ENCODE results near the gene FASN.

Gene FASN

DNA sequence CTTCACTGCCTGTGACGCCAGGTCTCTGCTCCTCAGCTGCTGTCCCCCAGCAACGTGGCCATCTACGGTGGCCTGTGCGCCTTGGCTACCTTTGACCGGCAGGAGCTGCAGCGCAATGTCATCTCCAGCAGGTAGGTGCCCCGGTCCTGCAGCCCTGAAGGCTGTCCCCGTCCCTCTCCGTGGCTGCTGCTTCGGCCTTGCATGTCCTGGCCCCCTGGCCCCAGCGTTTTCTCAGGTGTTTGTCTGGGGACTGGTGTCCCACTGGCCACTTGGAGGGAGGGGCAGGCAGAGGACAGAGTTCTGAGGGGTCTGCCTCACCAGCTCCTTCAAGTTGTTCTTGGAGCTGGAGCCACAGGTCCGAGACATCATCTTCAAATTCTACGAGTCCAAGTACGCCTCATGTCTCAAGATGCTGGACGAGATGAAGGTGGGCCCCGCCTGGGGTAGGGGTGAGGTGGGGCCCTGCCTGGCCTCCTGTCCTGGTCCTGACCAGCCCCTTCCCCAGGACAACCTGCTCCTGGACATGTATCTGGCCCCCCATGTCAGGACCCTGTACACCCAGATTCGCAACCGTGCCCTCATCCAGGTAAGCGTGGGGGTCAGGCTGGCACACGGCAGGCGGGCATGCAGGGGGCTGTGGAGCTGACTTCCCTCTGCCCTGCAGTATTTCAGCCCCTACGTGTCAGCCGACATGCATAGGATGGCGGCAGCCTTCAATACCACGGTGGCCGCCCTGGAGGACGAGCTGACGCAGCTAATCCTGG is 41.9 kb downstream of the FASN start:
- DNase-seq (ENCODE audit: low spot score): no peak

DNA sequence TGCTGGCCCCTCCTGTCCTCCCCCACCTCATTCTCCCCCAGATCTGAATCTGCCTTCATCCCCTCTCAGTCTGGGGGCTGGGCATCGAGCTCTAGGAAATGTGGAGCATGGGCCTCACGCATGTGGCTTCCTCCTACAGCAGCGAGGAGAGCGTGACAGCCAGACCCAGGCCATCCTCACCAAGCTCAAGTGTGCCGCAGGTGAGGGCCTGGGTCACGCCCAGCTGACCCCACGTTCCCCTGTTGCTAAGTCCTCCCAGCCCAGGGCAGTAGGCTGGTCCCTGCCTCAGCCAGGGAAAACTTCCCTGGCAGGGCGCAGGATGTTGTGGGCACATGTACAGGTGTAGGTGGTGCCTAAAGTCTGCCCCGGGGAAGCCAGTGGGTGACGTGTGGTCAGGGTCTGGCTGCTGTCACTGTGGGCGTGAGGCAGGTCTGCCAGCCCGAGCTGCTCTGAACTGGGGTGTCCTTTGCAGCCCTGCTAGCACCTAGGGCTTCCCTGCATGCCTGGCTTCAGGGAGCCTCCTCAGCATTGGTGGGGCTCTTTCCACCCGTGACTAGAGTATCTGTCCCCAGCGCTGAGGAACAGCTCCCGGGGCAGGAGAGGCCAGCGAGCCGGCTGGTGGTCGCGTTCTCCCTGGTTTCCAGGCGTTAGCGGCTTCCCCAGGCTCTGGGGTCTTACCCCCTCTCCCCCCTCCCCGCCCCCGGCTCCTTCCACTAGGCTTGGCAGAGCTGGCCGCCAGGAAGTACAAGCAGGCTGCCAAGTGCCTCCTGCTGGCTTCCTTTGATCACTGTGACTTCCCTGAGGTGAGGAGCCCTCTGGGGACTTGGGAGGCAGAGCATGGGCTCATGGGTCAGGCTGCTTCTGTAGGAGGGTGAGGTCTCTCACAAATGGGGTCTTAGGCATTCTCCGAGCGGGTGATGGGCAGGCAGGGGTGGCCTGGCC is 42.7 kb downstream of the FASN start:
- no peak for DNase-seq (ENCODE audit: low spot score)

DNA sequence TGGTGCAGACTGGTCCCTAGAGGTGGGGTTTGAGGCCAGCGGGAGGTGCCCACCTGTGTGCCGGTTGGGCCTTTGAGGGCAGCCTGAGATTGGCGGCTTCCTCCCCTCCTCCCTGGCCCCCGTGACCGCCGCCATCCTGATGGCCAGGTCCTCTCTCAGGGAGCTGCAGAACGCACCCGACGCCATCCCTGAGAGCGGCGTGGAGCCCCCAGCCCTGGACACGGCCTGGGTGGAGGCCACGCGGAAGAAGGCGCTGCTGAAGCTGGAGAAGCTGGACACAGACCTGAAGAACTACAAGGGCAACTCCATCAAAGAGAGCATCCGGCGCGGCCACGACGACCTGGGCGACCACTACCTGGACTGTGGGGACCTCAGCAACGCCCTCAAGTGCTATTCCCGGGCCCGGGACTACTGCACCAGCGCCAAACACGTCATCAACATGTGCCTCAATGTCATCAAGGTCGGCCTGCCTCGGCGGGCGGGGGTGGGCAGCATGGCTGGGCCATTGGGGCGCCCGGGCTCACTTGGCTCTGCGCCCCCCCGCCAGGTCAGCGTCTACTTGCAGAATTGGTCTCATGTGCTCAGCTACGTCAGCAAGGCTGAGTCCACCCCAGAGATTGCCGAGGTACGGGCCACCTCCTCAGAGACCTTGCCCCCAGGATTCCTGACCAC is 43.5 kb downstream of the FASN start:
- no peak for DNase-seq (ENCODE audit: low spot score)

GRCh38 chr17:82053556-82054263 is 44.3 kb downstream of the FASN start:
- DNase-seq (ENCODE audit: low spot score): no peak

DNA sequence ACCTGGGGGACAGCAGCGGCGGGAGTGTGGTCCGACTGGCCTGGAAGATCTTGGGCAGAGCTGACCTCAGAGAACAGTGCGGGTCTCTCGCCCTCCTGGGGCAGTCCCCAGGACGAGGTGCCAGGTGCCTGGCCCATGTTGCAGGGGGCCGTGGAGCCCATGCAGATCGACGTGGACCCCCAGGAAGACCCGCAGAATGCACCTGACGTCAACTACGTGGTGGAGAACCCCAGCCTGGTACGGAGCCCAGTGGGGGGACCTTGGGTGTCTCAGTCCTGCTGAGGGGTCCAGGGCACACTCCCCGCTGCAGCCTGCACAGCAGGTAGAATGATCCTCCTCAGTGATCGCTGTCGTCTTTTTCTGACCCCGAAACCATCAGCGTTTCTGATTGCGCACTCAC is 44.9 kb downstream of the FASN start:
- DNase-seq (ENCODE audit: low spot score): no peak

GRCh38 chr17:82052638-82053059 is 45.4 kb downstream of the FASN start:
- DNase-seq (ENCODE audit: low spot score): no peak

GRCh38 chr17:82051776-82052637 is 46.0 kb downstream of the FASN start, which contains the start of the genes GPS1 and RFNG:
GPS1 (plus strand) TSS chr17:82051898; CDS start chr17:82051932, 34 bp downstream.
RFNG (minus strand) TSS chr17:82051811; CDS start chr17:82051766, 45 bp downstream.
- peak; percentile 99 for DNase-seq (ENCODE audit: low spot score)

DNA sequence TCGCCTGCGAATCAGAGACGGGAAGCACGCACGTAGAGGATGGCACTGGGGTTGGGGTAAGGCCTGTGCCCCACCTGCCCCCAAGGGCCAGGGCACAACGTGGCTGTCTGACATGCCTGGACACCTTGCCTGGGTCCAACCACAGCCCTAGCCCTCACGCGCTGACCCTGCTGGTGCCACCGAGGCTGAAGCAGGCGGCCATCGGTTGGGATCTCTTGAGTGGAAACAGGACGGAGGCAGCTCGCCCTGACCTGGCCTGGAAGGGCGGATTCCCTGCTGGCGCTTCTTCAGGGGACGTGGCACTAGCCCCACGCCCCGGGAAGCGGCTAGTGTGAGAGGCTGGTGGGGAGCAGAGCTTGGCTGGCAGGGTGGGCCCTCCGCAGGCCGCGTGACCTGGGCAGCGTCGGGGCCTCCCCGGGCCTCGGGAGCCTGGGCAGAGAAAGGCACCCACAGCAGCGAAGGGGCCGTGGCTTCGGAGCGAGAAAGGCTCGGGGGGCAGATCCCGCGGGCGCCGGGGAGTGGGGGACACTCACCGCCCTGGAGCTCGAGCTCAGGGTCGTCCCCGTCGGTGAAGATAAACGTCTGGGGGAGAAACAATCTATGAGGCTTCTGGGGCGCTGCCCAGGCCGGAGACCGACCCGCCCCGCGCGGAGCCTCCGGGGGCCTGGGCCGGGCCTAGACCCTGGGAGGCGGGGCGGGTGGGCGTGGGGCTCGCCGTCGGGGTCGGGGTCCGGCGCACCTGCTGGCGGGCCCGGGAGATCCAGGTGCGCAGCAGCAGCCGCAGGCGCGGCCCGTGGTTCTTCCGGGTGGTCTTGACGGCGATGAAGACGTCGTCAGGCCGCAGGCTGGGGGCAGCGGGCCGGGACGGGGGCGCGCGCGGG is 47.0 kb downstream of the FASN start:
- DNase-seq (ENCODE audit: low spot score): peak; percentile 81

DNA sequence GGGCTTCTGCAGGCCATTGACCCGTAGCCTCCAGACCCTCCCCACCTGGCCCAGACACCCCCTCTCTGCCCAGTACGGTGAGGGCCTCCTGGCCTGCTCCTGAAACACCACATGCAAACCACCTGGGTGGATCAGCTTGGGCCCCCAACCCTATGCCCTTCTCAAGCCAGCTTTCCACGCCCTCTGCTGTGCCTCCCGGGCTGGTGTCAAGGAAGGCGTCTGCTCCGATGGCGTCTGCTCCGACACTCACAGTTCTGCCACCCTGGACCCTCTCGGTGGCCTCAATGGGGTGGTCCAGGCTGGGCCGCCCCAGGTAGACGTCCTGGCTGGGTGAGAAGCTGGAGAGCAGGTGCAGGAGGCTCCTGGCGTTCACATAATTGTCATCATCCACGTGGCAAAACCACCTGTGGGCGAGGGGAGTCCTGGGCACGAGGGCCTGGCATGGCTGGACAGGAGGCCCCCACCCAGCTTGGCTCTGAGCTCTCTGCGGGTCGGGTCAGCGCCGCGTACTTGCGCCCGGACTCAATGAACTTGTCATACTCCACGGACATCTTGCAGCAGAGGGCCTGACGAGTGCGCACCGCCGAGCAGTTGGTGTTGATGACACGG is 47.8 kb downstream of the FASN start:
- no peak for DNase-seq (ENCODE audit: low spot score)

DNA sequence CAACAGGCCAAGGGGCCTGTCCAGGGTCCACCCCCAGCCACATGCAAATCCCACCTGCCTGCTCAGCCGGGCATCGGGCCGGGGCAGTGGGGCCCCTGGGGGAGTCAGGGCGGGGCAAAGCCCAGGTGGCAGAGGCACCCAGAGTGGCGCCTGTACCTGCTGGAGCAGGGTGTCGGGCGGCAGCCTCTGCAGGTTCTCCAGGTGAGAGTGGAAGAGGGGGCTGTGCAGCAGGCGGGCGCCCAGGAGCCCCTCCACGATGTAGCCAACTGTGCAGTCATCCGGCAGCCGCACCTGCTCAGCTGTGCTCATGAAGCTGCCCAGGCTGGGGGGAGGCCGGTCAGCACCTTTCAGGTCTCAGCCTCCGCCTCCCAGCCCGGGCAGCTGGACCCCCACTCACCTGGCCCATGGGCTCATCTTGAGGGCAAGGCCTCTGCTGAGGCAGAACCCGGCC is 48.5 kb downstream of the FASN start:
- DNase-seq (ENCODE audit: low spot score): no peak

DNA sequence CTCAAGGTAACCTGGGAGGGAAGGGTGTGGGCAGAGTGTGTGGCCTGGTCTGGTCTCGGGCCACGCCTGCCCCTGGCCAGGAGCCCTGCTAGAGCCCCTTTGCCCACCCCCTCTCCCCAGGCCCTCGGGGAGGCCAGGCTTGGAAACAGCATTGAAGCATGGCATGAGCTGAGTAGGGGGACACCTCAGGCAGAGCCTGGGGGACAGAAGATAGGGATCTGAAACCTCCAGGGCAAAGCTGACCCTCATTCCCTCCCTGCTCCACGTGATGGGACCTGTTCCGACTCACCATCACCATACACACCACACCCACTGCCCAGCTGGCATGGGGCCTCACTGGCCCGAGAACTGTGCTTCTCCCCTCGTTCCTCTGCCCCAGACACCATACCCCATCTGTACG is 48.9 kb downstream of the FASN start:
- no peak for DNase-seq (ENCODE audit: low spot score)

- no peak for DNase-seq (ENCODE audit: low spot score)
Observed at GRCh38 chr17:82048571-82048971, 49.5 kb downstream of the FASN start.

DNA sequence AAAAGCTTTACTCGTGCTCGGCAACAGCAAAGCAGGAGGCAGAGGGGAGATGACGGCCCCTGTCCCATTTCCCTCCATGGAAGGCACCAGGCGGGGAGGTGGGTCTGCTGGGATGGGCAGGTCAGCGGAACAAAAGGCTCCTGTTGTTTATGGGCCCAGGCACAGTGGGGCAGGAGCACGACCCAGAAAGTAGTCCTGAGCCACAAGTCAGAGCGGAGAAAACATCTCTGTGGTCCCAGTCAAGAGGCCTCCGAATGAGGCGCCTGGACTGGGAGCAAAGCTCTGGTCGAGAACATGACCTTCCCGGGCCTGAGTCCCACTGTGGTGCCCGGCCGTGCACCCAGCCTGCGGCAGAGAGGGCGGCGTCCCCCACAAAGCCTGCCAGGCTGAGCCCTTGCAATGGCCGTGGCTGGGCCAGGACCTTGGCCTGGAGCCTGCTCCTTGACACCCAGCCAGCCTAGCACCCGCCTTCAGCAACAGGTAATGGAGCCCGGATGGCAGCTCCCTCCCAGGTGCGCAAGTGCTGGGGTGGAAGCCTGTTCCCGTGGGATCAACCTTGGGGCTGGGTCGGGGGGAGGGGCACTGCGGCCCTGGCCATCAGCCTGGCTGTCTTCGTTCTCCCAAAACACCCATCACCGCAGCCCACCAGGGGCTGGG is 50.0 kb downstream of the FASN start:
- no peak for DNase-seq (ENCODE audit: low spot score)

GRCh38 chr17:82047379-82047778 is 50.7 kb downstream of the FASN start:
- no peak for DNase-seq (ENCODE audit: low spot score)

DNA sequence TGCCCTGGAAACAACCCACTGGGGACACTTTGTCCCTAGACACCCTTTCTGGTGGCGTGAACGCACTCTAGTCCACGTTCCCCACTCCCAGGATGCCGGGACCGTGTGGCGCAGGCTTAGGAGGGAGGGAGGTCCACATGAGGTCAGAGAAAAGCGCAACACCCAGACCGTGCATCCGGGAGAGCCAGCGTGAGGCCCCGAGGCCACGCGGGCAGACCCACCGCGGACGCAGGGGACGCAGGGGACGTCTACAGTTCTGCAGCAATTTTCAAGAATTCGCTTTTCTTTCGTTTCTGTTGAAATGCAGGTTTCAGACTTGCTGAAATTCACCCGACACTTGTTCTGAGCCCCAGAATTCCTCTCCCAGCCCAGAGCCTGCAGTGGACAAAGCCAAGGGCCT is 51.1 kb downstream of the FASN start:
- no peak for DNase-seq (ENCODE audit: low spot score)

DNA sequence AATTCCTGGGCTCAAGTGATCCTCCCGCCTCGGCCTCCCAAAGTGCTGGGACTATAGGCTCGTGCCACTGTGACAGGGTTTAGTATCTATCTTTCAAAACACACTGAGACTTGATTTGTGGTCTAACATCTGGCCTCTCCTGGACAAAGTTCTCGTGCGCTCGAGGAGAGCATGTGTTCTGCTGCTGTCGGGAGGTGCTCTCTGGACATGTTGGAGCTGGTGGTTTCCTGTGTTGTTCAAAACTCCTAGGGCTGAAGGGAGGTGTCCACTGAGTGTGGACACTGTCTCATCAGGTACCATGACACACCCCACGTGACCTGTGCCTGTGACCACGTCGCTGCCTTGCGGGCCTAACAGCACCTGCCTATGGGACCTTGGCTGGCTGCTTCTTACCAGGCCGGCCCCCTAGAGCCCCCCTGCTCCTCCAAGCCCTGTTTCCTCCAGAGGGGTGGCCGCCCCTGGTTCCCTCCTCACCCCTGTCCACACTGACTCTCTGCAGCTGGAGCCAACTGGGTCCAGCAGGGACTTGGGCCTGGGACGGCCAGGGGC is 52.0 kb downstream of the FASN start:
- DNase-seq (ENCODE audit: low spot score): no peak

- DNase-seq (ENCODE audit: low spot score): no peak
Observed at GRCh38 chr17:82043507-82043906, 54.5 kb downstream of the FASN start.

DNA sequence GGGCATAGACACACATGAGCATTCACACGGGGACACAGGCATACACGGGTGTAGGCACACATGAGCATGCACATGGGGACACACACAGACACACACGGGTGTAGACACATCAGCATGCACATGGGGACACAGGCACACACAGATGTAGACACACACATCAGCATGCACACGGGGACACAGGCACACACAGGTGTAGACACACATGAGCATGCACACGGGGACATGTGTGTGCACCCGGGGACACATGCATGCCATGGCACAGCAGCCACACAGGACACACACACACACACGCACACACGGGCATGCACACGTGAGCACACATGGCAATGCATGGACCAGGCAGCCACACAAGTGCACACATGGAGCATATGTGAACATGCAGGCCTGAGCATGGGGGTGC is 55.4 kb downstream of the FASN start:
- no peak for DNase-seq (ENCODE audit: low spot score)

Data from D341Med (cell line).